Measurements from ENCODE around the gene PCDHGB6.
A peak's percentile ranks its signal among the peaks of the same experiment; 100 is the strongest.

- TF ChIP-seq, protein P1, sequence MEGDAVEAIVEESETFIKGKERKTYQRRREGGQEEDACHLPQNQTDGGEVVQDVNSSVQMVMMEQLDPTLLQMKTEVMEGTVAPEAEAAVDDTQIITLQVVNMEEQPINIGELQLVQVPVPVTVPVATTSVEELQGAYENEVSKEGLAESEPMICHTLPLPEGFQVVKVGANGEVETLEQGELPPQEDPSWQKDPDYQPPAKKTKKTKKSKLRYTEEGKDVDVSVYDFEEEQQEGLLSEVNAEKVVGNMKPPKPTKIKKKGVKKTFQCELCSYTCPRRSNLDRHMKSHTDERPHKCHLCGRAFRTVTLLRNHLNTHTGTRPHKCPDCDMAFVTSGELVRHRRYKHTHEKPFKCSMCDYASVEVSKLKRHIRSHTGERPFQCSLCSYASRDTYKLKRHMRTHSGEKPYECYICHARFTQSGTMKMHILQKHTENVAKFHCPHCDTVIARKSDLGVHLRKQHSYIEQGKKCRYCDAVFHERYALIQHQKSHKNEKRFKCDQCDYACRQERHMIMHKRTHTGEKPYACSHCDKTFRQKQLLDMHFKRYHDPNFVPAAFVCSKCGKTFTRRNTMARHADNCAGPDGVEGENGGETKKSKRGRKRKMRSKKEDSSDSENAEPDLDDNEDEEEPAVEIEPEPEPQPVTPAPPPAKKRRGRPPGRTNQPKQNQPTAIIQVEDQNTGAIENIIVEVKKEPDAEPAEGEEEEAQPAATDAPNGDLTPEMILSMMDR (IDR thresholded peaks at IDR 0.05) = peak in 1 of 3 donors; percentile 25
- TF ChIP-seq POLR2A (IDR thresholded peaks at IDR 0.05) (no peak), POLR2AphosphoS5 (IDR thresholded peaks at IDR 0.05) (no peak)
These were observed 47.9 kb upstream of the PCDHGB6 start, which contains the start of gene PCDHGB2 for GRCh38 chr5:141359790-141360426.
